HepG2 (cell line): Measurements from ENCODE around the gene TGM2. TPM values are rescaled to one million over a fixed set of nuclear protein-coding genes. Genes with fewer than 3 reads are reported as not detected.

Experiments used
- AGO2 ChIP-seq: fragments of 200-400 bp; formaldehyde crosslinking; optimal IDR thresholded peaks from 2 replicates; pipeline ENCODE3; 2017; ENCODE audit warnings: mild to moderate bottlenecking, low read depth, low read length, moderate library complexity
- FOXC1 ChIP-seq: sonication (generic); formaldehyde crosslinking; IDR thresholded peaks from 2 replicates; pipeline ENCODE4 v1.8.0; 2022; ENCODE audit warnings: mild to moderate bottlenecking, missing genetic modification reagents, borderline replicate concordance
- NAIF1 ChIP-seq: sonication (generic); formaldehyde crosslinking; IDR thresholded peaks from 2 replicates; pipeline ENCODE4 v1.5.0; 2020; ENCODE audit warnings: mild to moderate bottlenecking, missing genetic modification reagents, borderline replicate concordance
- POLR2AphosphoS5 ChIP-seq: IDR thresholded peaks from 2 replicates; pipeline ENCODE4 v1.6.1; 2012; ENCODE audit warnings: low read depth, low read length
- ZNF616 ChIP-seq: sonication (generic); formaldehyde crosslinking; IDR thresholded peaks from 2 replicates; pipeline ENCODE4 v1.5.0; 2020; ENCODE audit warnings: low read depth, mild to moderate bottlenecking, missing genetic modification reagents
- ZNF792 ChIP-seq: IDR thresholded peaks from 2 replicates; pipeline ENCODE4 v1.6.1; 2016
- ZNF83 ChIP-seq: sonication (generic); formaldehyde crosslinking; IDR thresholded peaks from 2 replicates; pipeline ENCODE4 v1.4.0; 2020; ENCODE audit warnings: missing genetic modification reagents, mild to moderate bottlenecking, borderline replicate concordance
- ZSCAN21 ChIP-seq: sonication (generic); formaldehyde crosslinking; IDR thresholded peaks from 2 replicates; pipeline ENCODE4 v1.8.0; 2022; ENCODE audit warnings: mild to moderate bottlenecking, missing genetic modification reagents, moderate library complexity, borderline replicate concordance
- polyA plus RNA-seq, 8 experiments: library from polyadenylated mRNA; depleted of rRNA in 3 of 8; stranded (reverse) in 7 of 8; unstranded in 1 of 8; fragments of >200 nt; fragmentation: Illumina TruSeq in 4 of 8; extraction: Trizol in 4 of 8; gene quantifications; 2 replicates each; pipeline versions ENCODE4 v1.2.1 to v1.2.3, GENCODE V29; 2011 to 2016; ENCODE audit warnings: low read depth in 4 of 8, missing spikeins in 1 of 8, mixed read lengths in 1 of 8; ENCODE audit not compliant: insufficient read depth in 1 of 8
- total RNA-seq, 5 experiments: library from RNA; depleted of rRNA; stranded (reverse); fragments of >200 nt; fragmentation: Illumina TruSeq; extraction: Trizol; gene quantifications; 2 replicates each; pipeline ENCODE4 v1.2.3, GENCODE V29; 2016; ENCODE audit warnings: low read depth in 1 of 5
- TF ChIP-seq, protein P1 (sequence below): sonication (generic); formaldehyde crosslinking; IDR thresholded peaks from 2 replicates; pipeline ENCODE4 v1.8.0; 2022; ENCODE audit warnings: missing genetic modification reagents, mild to moderate bottlenecking, inconsistent platforms, borderline replicate concordance
- TF ChIP-seq, protein P2 (sequence below): sonication (generic); formaldehyde crosslinking; IDR thresholded peaks from 2 replicates; pipeline ENCODE4 v1.4.0; 2020; ENCODE audit warnings: mild to moderate bottlenecking, missing genetic modification reagents, borderline replicate concordance
- TF ChIP-seq, protein P3 (sequence below): sonication (generic); formaldehyde crosslinking; IDR thresholded peaks from 2 replicates; pipeline ENCODE4; 2020; ENCODE audit warnings: missing genetic modification reagents, mild to moderate bottlenecking, borderline replicate concordance
- TF ChIP-seq, protein P4 (sequence below): IDR thresholded peaks from 2 replicates; pipeline ENCODE4 v1.6.1; 2016
- TF ChIP-seq, protein P5 (sequence below): sonication (generic); formaldehyde crosslinking; IDR thresholded peaks from 2 replicates; pipeline ENCODE4 v1.4.0; 2020; ENCODE audit warnings: missing genetic modification reagents, low read depth, mild to moderate bottlenecking, borderline replicate concordance
- TF ChIP-seq, protein P6 (sequence below): IDR thresholded peaks from 2 replicates; pipeline ENCODE4 v1.6.1; 2012; ENCODE audit warnings: inconsistent platforms

Gene TGM2
- total and polyA plus RNA-seq, 2 of the 13 experiments (the other 11 are each of a cell fraction or from before 2014, with no cell fraction given), result 4.2 to 46.4 TPM

DNA sequence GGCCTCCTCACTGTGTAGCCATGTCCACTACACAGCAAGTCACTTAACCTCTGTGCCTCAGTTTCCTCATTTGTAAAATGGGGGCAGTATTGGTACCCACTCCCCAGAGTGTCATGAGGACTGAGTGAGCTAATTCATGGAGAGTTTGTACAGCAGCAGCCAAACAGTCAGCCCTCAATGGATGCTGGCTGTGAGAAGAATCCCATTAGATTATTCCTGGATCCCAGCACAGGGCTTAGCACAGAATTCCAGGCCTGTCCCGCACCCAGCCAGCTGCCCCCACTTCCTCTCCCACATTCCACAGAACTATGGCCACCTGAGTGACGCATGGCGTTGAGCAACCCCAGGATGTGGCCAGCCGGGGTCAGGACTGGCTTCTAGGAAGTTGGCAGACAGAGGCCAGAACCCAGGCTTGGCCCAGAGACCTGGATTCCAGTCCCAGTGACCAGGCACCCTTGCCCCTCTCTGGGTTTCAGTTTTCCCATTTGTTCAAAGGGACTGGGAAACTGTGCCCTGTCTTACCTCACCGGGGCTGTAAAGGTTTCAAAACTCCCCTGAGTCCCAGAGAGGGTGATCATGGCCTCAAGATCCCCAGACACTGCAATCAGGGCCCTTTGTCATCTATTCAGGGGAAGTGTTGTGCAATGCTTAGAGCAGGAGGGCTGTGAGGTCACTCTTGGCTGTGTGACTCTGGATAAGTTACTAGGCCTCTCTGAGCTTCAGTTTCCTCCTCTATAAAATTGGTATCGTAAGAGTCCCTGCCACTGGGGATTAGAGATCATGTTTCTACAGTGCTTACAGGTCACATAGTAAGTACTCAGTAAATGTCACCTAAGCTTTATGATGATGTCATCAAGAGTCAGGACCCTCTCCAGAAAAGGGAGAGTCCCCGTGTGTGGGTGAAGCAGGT, 3.0 kb upstream of the TGM2 start (continued):
- TF ChIP-seq ZNF616 (CRISPR knock-in tag), result peak; percentile 29; the same call in 1 of the 2 replicates
- TF ChIP-seq ZNF83, result no peak
- peak; percentile 39; the same call in 1 of the 2 replicates for TF ChIP-seq ZNF792 (CRISPR knock-in tag)
- TF ChIP-seq, protein P1, sequence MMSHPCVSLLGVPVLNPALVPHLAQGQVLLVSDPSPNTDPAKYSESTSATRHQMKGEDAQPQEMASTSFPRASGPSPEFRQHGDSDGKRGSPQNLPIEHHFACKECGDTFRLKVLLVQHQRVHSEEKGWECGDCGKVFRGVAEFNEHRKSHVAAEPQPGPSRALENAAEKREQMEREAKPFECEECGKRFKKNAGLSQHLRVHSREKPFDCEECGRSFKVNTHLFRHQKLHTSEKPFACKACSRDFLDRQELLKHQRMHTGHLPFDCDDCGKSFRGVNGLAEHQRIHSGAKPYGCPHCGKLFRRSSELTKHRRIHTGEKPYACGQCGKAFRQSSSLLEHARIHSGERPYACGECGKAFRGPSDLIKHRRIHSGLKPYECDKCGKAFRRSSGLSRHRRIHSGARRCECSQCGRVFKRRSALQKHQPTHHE (CRISPR knock-in tag), result 0 out of 2 replicates have a peak, but pooled peaks have one; percentile 39
- TF ChIP-seq, protein P2, sequence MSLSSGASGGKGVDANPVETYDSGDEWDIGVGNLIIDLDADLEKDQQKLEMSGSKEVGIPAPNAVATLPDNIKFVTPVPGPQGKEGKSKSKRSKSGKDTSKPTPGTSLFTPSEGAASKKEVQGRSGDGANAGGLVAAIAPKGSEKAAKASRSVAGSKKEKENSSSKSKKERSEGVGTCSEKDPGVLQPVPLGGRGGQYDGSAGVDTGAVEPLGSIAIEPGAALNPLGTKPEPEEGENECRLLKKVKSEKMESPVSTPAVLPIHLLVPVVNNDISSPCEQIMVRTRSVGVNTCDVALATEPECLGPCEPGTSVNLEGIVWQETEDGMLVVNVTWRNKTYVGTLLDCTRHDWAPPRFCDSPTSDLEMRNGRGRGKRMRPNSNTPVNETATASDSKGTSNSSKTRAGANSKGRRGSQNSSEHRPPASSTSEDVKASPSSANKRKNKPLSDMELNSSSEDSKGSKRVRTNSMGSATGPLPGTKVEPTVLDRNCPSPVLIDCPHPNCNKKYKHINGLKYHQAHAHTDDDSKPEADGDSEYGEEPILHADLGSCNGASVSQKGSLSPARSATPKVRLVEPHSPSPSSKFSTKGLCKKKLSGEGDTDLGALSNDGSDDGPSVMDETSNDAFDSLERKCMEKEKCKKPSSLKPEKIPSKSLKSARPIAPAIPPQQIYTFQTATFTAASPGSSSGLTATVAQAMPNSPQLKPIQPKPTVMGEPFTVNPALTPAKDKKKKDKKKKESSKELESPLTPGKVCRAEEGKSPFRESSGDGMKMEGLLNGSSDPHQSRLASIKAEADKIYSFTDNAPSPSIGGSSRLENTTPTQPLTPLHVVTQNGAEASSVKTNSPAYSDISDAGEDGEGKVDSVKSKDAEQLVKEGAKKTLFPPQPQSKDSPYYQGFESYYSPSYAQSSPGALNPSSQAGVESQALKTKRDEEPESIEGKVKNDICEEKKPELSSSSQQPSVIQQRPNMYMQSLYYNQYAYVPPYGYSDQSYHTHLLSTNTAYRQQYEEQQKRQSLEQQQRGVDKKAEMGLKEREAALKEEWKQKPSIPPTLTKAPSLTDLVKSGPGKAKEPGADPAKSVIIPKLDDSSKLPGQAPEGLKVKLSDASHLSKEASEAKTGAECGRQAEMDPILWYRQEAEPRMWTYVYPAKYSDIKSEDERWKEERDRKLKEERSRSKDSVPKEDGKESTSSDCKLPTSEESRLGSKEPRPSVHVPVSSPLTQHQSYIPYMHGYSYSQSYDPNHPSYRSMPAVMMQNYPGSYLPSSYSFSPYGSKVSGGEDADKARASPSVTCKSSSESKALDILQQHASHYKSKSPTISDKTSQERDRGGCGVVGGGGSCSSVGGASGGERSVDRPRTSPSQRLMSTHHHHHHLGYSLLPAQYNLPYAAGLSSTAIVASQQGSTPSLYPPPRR (CRISPR knock-in tag), result no peak
- TF ChIP-seq NAIF1 (CRISPR knock-in tag), result no peak
- TF ChIP-seq, protein P3, sequence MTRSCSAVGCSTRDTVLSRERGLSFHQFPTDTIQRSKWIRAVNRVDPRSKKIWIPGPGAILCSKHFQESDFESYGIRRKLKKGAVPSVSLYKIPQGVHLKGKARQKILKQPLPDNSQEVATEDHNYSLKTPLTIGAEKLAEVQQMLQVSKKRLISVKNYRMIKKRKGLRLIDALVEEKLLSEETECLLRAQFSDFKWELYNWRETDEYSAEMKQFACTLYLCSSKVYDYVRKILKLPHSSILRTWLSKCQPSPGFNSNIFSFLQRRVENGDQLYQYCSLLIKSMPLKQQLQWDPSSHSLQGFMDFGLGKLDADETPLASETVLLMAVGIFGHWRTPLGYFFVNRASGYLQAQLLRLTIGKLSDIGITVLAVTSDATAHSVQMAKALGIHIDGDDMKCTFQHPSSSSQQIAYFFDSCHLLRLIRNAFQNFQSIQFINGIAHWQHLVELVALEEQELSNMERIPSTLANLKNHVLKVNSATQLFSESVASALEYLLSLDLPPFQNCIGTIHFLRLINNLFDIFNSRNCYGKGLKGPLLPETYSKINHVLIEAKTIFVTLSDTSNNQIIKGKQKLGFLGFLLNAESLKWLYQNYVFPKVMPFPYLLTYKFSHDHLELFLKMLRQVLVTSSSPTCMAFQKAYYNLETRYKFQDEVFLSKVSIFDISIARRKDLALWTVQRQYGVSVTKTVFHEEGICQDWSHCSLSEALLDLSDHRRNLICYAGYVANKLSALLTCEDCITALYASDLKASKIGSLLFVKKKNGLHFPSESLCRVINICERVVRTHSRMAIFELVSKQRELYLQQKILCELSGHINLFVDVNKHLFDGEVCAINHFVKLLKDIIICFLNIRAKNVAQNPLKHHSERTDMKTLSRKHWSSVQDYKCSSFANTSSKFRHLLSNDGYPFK, result peak; percentile 56; the same call in 1 of the 2 replicates
- no peak for TF ChIP-seq FOXC1
- TF ChIP-seq AGO2, result no peak
- TF ChIP-seq, protein P4, sequence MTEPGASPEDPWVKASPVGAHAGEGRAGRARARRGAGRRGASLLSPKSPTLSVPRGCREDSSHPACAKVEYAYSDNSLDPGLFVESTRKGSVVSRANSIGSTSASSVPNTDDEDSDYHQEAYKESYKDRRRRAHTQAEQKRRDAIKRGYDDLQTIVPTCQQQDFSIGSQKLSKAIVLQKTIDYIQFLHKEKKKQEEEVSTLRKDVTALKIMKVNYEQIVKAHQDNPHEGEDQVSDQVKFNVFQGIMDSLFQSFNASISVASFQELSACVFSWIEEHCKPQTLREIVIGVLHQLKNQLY (CRISPR knock-in tag), result peak; percentile 94
- TF ChIP-seq, protein P5, sequence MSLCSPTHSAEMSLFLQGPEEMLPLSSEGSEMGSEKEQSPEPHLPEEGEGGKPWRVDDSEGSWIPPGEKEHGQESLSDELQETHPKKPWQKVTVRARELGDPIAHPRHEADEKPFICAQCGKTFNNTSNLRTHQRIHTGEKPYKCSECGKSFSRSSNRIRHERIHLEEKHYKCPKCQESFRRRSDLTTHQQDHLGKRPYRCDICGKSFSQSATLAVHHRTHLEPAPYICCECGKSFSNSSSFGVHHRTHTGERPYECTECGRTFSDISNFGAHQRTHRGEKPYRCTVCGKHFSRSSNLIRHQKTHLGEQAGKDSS (CRISPR knock-in tag), result peak; percentile 77; the same call in 1 of the 2 replicates
- TF ChIP-seq ZSCAN21 (CRISPR knock-in tag), result peak; percentile 77
- TF ChIP-seq, protein P6, sequence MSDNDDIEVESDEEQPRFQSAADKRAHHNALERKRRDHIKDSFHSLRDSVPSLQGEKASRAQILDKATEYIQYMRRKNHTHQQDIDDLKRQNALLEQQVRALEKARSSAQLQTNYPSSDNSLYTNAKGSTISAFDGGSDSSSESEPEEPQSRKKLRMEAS, result peak; percentile 56
- TF ChIP-seq POLR2AphosphoS5, result no peak
